ENCODE data around the gene CPTP.

DNA sequence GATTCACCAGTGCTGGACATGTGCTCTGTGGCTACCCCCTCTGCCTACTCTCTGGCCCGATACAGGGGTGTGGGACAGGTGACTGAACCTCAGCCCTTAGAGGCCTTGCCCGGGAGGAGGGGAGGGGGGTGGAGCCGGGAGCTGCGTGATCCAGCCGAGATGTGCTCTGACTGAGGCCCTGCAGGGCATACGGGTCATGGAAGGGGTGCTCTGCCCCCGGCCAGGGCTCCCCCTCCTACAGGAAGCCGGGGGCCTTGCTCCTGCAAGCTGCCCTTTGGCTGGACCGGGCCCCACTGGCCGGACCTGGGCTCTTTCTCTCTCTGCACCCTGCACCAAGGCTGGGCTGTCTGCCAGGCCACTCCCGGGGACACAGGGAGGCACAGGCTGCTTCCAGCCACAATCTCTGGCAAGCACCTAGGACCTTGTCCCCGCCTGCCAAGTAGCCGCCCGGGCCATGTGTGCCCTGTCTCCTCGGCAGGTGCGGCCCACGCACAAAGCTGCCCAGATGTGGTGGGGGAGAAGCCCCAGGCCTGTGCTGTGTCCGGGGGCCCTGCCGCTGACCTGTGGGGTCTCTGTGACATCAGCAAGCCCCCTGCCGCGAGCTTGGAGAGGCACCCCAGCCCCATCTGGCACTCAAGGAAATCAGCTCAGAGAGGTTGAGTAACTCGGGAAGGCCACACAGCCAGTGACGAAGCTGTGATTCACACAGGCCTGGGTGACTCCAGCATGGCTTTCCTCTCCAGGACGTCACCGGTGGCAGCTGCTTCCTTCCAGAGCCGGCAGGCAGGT lies 42.9 kb upstream of the CPTP start:
- TF ChIP-seq EZH2phosphoT487 (IDR thresholded peaks at IDR 0.05) (no peak), CTCF (IDR thresholded peaks at IDR 0.05) (no peak)

Measured in neural progenitor cell (in vitro differentiated cells).